ENCODE results near the gene ELAVL1. TPM values are rescaled to one million over a fixed set of nuclear protein-coding genes. Genes with fewer than 3 reads are reported as not detected.

Gene ELAVL1
- total and polyA plus RNA-seq, 2 experiments from 2014 or later: 81.6 to 143 TPM

- H3K27ac Mint-ChIP-seq: no peak overlapping the region
- no peak for ATAC-seq
- no peak overlapping the region for H3K4me3 Mint-ChIP-seq
- Histone ChIP-seq H3K4me3 (no peak overlapping the region), H3K27me3 (ENCODE audit: insufficient read depth) (no peaks in the 10 kb centered on the region), H3K27ac (ENCODE audit: low read depth) (no peak overlapping the region), H4K20me1 (replicated peaks; ENCODE audit: insufficient read depth) (no peaks in the 10 kb centered on the region), H3F3A (replicated peaks; ENCODE audit: low read depth) (0 out of 2 replicates have a peak, but pooled peaks cover 2% of the 10 kb centered on the region), H3K9me2 (ENCODE audit: insufficient read depth) (no peaks in the 10 kb centered on the region; the same call in 1 of the 2 replicates), H3K79me2 (replicated peaks; ENCODE audit: insufficient read depth) (no peaks in the 10 kb centered on the region), H2AFZ (0 out of 2 replicates have a peak overlapping the region, but pooled peaks have one; percentile 23), H3K36me3 (ENCODE audit: insufficient read depth) (no peaks in the 10 kb centered on the region), H3K4me2 (no peak overlapping the region), H3K4me1 (ENCODE audit: insufficient read depth) (peaks cover 3% of the 10 kb centered on the region)
- no peak for TF ChIP-seq ZNF462 (CRISPR knock-in tag; IDR thresholded peaks at IDR 0.05)
- no peak for TF ChIP-seq POLR2AphosphoS5 (IDR thresholded peaks at IDR 0.05; ENCODE audit: low read depth)
- TF ChIP-seq EZH2 (IDR thresholded peaks at IDR 0.05; ENCODE audit: low read depth, unreplicated experiment): no peak
- TF ChIP-seq CREB1 (CRISPR knock-in tag; IDR thresholded peaks at IDR 0.05; ENCODE audit: low read depth): no peak
- no peak for TF ChIP-seq EZH2phosphoT487 (IDR thresholded peaks at IDR 0.05; ENCODE audit: unreplicated experiment)
- TF ChIP-seq NANOG (IDR thresholded peaks at IDR 0.05; ENCODE audit: borderline replicate concordance): no peak
- no peaks in the 10 kb centered on the region for H3K9me3 Mint-ChIP-seq
- peaks cover 15% of the 10 kb centered on the region for H3K4me1 Mint-ChIP-seq
- DNase-seq (ENCODE audit: low spot score): no peak
- H3K36me3 Mint-ChIP-seq (ENCODE audit: low read depth): no peaks in the 10 kb centered on the region
- peaks cover 9% of the 10 kb centered on the region for H3K27me3 Mint-ChIP-seq (ENCODE audit: insufficient read depth, low read depth, poor library complexity)
Observed at GRCh38 chr19:8036434-8037099, 31.1 kb upstream of the ELAVL1 start.
